Measurements from ENCODE around the gene ZNF227. TPM values are rescaled to one million over a fixed set of nuclear protein-coding genes. Genes with fewer than 3 reads are reported as not detected.

ZNF227 gene
- polyA plus RNA-seq (6.1 to 7.7 TPM (median 6.5 TPM) in 3 replicates), polyA minus RNA-seq (4.6 to 13.4 TPM (median 8.4 TPM) in 3 replicates)
- 21.7 TPM for polyA plus RNA-seq (2011; ENCODE audit: low read depth)
- 3.2 and 5.7 TPM in 2 replicates for polyA plus RNA-seq (2011; cell fraction: cytosol; rRNA removed)
- polyA plus RNA-seq (2011; cell fraction: nucleus; rRNA removed) = 5.9 and 8.8 TPM in 2 replicates
- polyA plus RNA-seq (2012; ENCODE audit: low replicate concordance) = 6.5 and 9.2 TPM in 2 replicates
- 2.9 TPM for polyA minus RNA-seq (2011; cell fraction: cytosol; rRNA and poly(A)+ RNA removed)
- 6.4 and 10.5 TPM in 2 replicates for polyA minus RNA-seq (2011; cell fraction: nucleus; rRNA and poly(A)+ RNA removed)

DNA sequence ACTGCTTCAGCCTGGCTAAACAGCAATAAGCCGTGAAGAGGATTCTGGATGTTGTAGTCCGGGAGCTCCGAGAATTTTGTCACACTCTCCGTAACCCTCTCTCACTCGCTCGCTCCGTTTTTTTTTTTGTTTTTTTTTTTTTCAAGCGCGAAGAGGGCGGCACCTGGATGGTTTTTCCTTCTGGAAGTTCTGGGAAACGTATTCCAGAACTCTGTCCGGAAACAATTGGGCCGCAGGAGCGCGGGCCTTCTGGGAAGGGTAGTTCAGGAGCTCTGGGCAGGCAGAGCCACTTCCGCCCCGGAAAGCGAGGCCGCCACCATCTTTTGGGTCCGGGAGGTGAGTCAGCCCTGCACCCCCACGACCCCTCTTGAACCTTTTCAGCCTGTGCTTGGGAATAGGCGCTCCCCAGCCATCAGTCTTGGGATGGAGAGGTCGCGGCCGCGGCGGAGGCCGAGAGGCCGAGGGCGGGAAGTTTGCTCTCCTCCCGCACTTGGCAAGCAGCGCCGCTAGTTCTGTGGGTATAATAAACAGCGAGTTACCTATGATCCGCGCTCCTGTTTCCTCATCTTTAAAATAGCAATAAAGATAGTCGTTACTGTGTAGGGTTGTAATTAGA, at the start of gene ZNF227:
Gene ZNF227, plus strand, starts transcription at position 283 of the 616 bp plus-strand sequence. CDS start 5,261 bp downstream, outside the sequence.
- Histone ChIP-seq H3K27ac (ENCODE audit: control insufficient read depth, insufficient read depth, low read length) (peak within 1 kb of the TSS; percentile 71), H3K36me3 (ENCODE audit: control insufficient read depth in 2 of 2, extremely low read depth in 1 of 2, insufficient read depth in 2 of 2, low read length in 2 of 2) (peaks cover 3 to 4% of the 10 kb centered on the region in 2 experiments), H3K9ac (ENCODE audit: control insufficient read depth, extremely low read depth, insufficient read depth, low read length) (peak within 1 kb of the TSS; percentile 80), H4K20me1 (ENCODE audit: control insufficient read depth, extremely low read depth, insufficient read depth, low read length) (no peaks in the 10 kb centered on the region), H3K4me1 (ENCODE audit: control insufficient read depth, extremely low read depth, insufficient read depth, low read length) (peaks cover 16% of the 10 kb centered on the region), H3K9me3 (ENCODE audit: control insufficient read depth, low read depth, low read length) (no peaks in the 10 kb centered on the region), H3K27me3 (ENCODE audit: control insufficient read depth, extremely low read depth, insufficient read depth, low read length) (no peaks in the 10 kb centered on the region), H3K4me3 (ENCODE audit: control insufficient read depth in 2 of 3, extremely low read depth in 1 of 3, insufficient read depth in 2 of 3, low read depth in 1 of 3, low read length in 3 of 3) (peak within 1 kb of the TSS; percentile 70 to 93 (median 86)), H3K4me2 (ENCODE audit: control insufficient read depth, extremely low read depth, insufficient read depth, low read depth, low read length) (peak within 1 kb of the TSS; percentile 97), H3K79me2 (ENCODE audit: control insufficient read depth, insufficient read depth, low read length) (peaks cover 13% of the 10 kb centered on the region), H2AFZ (ENCODE audit: control insufficient read depth, low read length) (peak within 1 kb of the TSS; percentile 90), H3K9me1 (ENCODE audit: control insufficient read depth, extremely low read depth, insufficient read depth, low read length) (no peaks in the 10 kb centered on the region)
- DNase-seq (ENCODE audit: low read depth, low spot score) (peak; percentile 73), FAIRE-seq (peak; percentile 80)
- TF ChIP-seq, protein P1, sequence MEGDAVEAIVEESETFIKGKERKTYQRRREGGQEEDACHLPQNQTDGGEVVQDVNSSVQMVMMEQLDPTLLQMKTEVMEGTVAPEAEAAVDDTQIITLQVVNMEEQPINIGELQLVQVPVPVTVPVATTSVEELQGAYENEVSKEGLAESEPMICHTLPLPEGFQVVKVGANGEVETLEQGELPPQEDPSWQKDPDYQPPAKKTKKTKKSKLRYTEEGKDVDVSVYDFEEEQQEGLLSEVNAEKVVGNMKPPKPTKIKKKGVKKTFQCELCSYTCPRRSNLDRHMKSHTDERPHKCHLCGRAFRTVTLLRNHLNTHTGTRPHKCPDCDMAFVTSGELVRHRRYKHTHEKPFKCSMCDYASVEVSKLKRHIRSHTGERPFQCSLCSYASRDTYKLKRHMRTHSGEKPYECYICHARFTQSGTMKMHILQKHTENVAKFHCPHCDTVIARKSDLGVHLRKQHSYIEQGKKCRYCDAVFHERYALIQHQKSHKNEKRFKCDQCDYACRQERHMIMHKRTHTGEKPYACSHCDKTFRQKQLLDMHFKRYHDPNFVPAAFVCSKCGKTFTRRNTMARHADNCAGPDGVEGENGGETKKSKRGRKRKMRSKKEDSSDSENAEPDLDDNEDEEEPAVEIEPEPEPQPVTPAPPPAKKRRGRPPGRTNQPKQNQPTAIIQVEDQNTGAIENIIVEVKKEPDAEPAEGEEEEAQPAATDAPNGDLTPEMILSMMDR (optimal IDR thresholded peaks at IDR 0.05 in 1 of 3, IDR thresholded peaks at IDR 0.05 in 1 of 3, conservative IDR thresholded peaks at IDR 0.05 in 1 of 3; ENCODE audit: extremely low read depth in 1 of 3, insufficient read depth in 2 of 3, low read length in 3 of 3) = no peak
- no peak for TF ChIP-seq EZH2 (IDR thresholded peaks at IDR 0.05; ENCODE audit: low read length)
- dilution Hi-C loops (cut with MboI; ENCODE audit: extremely low pct_ligation_motif_present, low sequenced_read_pairs) = no loop called here

DNA sequence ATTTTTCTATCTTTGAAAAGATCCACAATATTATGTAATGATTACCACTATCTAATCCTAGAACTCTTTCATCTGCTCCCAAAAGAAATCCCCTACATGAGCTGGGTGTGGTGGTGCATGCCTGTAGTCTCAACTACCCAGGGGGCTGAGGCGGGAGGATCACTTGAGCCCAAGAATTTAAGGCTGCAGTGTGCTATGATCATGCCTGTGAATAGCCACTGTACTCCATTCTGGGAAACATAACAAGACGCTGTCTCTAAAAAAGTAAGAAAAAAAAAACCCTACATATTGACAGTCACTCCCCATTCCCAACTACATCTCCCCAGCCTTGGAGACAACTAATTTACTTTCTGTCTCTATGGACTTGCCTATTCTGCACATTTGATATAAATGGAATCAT, 48.5 kb upstream of the ZNF227 start:
- Histone ChIP-seq H3K9ac (ENCODE audit: control insufficient read depth, extremely low read depth, insufficient read depth, low read length) (no peak overlapping the region), H3K4me1 (ENCODE audit: control insufficient read depth, extremely low read depth, insufficient read depth, low read length) (peaks cover 6% of the 10 kb centered on the region), H3K27ac (ENCODE audit: control insufficient read depth, insufficient read depth, low read length) (no peak overlapping the region), H3K79me2 (ENCODE audit: control insufficient read depth, insufficient read depth, low read length) (peaks cover 21% of the 10 kb centered on the region), H3K27me3 (ENCODE audit: control insufficient read depth, extremely low read depth, insufficient read depth, low read length) (no peaks in the 10 kb centered on the region), H3K36me3 (ENCODE audit: control insufficient read depth in 2 of 2, extremely low read depth in 1 of 2, insufficient read depth in 2 of 2, low read length in 2 of 2) (peaks cover 0 to 7% of the 10 kb centered on the region in 2 experiments), H3K9me3 (ENCODE audit: control insufficient read depth, low read depth, low read length) (no peaks in the 10 kb centered on the region), H4K20me1 (ENCODE audit: control insufficient read depth, extremely low read depth, insufficient read depth, low read length) (no peaks in the 10 kb centered on the region), H3K4me2 (ENCODE audit: control insufficient read depth, extremely low read depth, insufficient read depth, low read depth, low read length) (no peak overlapping the region), H2AFZ (ENCODE audit: control insufficient read depth, low read length) (no peak overlapping the region), H3K9me1 (ENCODE audit: control insufficient read depth, extremely low read depth, insufficient read depth, low read length) (no peaks in the 10 kb centered on the region), H3K4me3 (ENCODE audit: control insufficient read depth in 2 of 3, extremely low read depth in 1 of 3, insufficient read depth in 2 of 3, low read depth in 1 of 3, low read length in 3 of 3) (no peak overlapping the region)
- no peak for FAIRE-seq
- no peak for DNase-seq (ENCODE audit: low read depth, low spot score)
- TF ChIP-seq EZH2 (IDR thresholded peaks at IDR 0.05; ENCODE audit: low read length) = no peak
- dilution Hi-C loops (cut with MboI; ENCODE audit: extremely low pct_ligation_motif_present, low sequenced_read_pairs) = no loop called here

Data from keratinocyte (primary cell).